DOHH2 (cell line): ENCODE measurements around the gene COMMD9.

Source experiments
- CTCF ChIP-seq: fragments of 200-600 bp; sonication (generic); IDR thresholded peaks from one replicate; pipeline ENCODE4 v1.5.1; 2014; ENCODE audit warnings: antibody characterized with exemption, mild to moderate bottlenecking, low read depth, low read length; ENCODE audit not compliant: poor library complexity, severe bottlenecking
- EZH2phosphoT487 ChIP-seq: fragments of 200-600 bp; sonication (generic); IDR thresholded peaks from 2 replicates; pipeline ENCODE4 v1.6.1; 2017; ENCODE audit warnings: borderline replicate concordance, mild to moderate bottlenecking, antibody characterized with exemption, low read length, moderate library complexity, mixed read lengths

DNA sequence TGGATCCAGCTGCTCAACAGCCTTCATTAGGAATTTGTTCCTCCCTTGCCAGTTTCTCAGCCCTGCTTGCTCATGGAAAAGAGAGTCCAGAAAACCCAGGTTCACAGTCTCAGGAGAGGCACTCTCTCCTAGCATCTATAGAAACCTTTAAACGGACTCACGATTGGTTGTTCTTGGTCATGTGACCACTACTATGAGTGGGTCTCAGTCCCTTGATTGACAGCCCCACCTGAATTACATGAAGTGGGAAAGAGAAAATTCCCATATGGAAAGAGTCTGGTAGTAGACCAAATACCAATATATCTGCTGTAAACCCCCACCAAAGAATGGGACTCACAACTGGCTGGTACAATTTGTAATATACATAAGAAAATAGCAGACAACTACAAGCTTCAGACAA, 54.4 kb downstream of the COMMD9 start:
- no peak for TF ChIP-seq CTCF
- no peak for TF ChIP-seq EZH2phosphoT487
